Natural killer cell (primary cell): ENCODE data around the gene PSMD13. TPM values are rescaled to one million over a fixed set of nuclear protein-coding genes. Genes with fewer than 3 reads are reported as not detected.
"Not testable (repeated sequence)": the region's sequence is repeated elsewhere in the genome, so short reads cannot be mapped to it uniquely, and the experiment has no call there.

Experiments used
- ATAC-seq, 3 donors: fragments of 150-1000 bp in 2 of 3; fragments of 200-7000 bp in 1 of 3; cut with Tn5 transposase; 1 replicate in 1 of 3; 2 replicates in 2 of 3; pipeline ENCODE4 v1.10.0; 2021; ENCODE audit warnings: mild to moderate bottlenecking in 2 of 3, moderate library complexity in 2 of 3
- DNase-seq, 2 donors: peaks; one replicate each; pipeline versions ENCODE4 v3.0.0 to v3.0.0-alpha.2; 2013 to 2021; ENCODE audit warnings: mixed read lengths in 1 of 2
- H3K27ac ChIP-seq: one replicate; pipeline ENCODE4 v1.5.1; 2013; ENCODE audit warnings: mild to moderate bottlenecking, low read length
- H3K27me3 ChIP-seq: one replicate; pipeline ENCODE4 v1.6.1; 2013; ENCODE audit warnings: low read length; ENCODE audit not compliant: control insufficient read depth, insufficient read depth
- H3K36me3 ChIP-seq: one replicate; pipeline ENCODE4 v1.6.1; 2013; ENCODE audit warnings: low read length; ENCODE audit not compliant: control insufficient read depth, insufficient read depth
- H3K4me1 ChIP-seq: one replicate; pipeline ENCODE4 v1.6.1; 2013; ENCODE audit warnings: low read length; ENCODE audit not compliant: control insufficient read depth, insufficient read depth
- H3K4me3 ChIP-seq: one replicate; pipeline ENCODE4 v1.5.1; 2013; ENCODE audit warnings: low read length
- H3K9me3 ChIP-seq: one replicate; pipeline ENCODE4 v1.6.1; 2013; ENCODE audit warnings: low read length; ENCODE audit not compliant: control insufficient read depth, insufficient read depth
- H3K27ac Mint-ChIP-seq, 2 donors: one replicate each; pipeline ENCODE4 v1.8.0; 2022; ENCODE audit warnings: mild to moderate bottlenecking in 2 of 2, mixed read lengths in 2 of 2, moderate library complexity in 1 of 2
- H3K27me3 Mint-ChIP-seq, 2 donors: one replicate each; pipeline ENCODE4 v1.8.0; 2022; ENCODE audit warnings: low read depth in 2 of 2, mixed read lengths in 2 of 2
- H3K36me3 Mint-ChIP-seq: one replicate; pipeline ENCODE4 v1.8.0; 2022; ENCODE audit warnings: mixed read lengths
- H3K4me1 Mint-ChIP-seq, 2 donors: one replicate each; pipeline ENCODE4 v1.8.0; 2022; ENCODE audit warnings: mixed read lengths in 2 of 2
- H3K4me3 Mint-ChIP-seq: one replicate; pipeline ENCODE4 v1.8.0; 2022; ENCODE audit warnings: mild to moderate bottlenecking, moderate library complexity, mixed read lengths
- H3K9me3 Mint-ChIP-seq, 2 donors: one replicate each; pipeline ENCODE4 v1.8.0; 2022; ENCODE audit warnings: mixed read lengths in 2 of 2
- WGBS: methylation state at CpG from one replicate; pipeline ENCODE4 v1.1.7; 2013; ENCODE audit warnings: missing lambda C conversion rate; ENCODE audit not compliant: insufficient coverage; 5-methylcytosine and 5-hydroxymethylcytosine counted together
- intact Hi-C: fragments of 100-400 bp; cut with micrococcal nuclease; formaldehyde crosslinking; loops from one replicate; pipeline ENCODE4 v1.14.2; 2022
- total RNA-seq, 4 donors: library from RNA; stranded (reverse); fragments of 120-200 nt in 1 of 4; gene quantifications; one replicate each; pipeline versions ENCODE4 v1.2.3 to v1.2.4, GENCODE V29; 2013 to 2022
- TF ChIP-seq, protein P1 (sequence below): fragments of 200-600 bp; IDR thresholded peaks from one replicate; pipeline ENCODE4 v1.8.0; 2022; ENCODE audit warnings: antibody characterized with exemption

Gene PSMD13
- total RNA-seq, 3 donors from 2014 or later (not counting 1 experiment from before 2014, with no cell fraction given) = 94.6 to 111 (median 104) TPM

DNA sequence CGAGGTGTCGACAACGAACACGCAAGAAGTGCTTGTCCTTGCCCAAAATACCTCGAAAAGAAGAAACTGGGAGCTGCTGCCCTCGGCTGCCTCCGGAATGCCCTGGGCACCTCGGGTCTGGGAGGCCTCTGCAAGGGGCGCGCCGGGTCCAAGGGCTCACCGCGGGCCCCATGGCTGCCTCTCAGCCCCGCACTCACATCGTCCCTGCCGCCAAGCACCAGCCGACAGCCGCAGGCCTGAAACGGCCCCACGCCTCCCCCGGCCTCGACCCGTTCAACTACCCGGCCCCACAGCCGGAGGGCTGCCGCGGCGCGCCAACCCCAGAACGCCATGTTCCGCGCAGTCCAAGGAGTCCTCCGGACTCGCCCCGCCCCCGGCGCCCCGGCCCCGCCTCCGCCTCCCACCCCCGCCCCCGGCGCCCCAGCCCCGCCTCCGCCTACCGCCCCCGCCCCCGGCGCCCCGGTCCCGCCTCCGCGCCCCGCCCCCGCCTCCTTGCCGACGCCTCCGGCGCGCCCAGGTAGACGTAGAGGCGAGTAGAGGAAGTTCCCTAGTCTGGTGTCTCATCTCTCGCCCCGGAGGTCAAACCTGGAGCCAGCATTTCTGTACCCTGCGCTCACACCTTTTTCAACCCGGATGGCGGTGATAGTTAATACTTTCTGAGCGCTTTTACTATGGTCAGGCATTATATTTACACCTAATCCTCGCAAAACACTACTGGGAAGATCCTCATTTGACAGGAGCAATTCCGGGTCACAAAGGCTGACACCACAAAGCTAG is 591 bp upstream of the PSMD13 start, which contains the start of gene SIRT3:
TSS of gene SIRT3 (minus strand) at position 346 of the 777 bp plus-strand sequence. CDS start at position 332, 14 bp downstream.
- ATAC-seq = peak; percentile 83 to 93 (median 85)

DNA sequence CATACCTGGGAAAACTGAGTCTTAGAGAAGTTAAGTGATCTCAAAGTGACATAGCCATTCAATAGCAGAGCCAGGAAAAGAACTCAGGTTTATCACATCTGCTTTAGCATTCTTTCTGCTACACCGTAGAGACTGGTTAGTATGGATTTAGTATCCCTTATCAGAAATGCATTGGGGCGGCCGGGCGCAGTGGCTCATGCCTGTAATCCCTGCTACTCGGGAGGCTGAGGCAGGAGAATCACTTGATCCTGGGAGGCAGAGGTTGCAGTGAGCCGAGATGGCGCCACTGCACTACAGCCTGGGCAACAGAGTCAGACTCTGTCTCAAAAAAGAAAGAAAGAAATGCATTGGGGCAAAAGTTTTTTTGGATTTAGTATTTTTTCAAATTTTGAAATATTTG is 1.6 kb downstream of the PSMD13 start:
- Mint-ChIP-seq H3K36me3 (peaks cover 12% of the 10 kb centered on the region), H3K4me1 (peaks cover 47 to 50% of the 10 kb centered on the region in 2 donors), H3K4me3 (peak overlapping the region; percentile 97), H3K27ac (peak overlapping the region; percentile 98)
- not testable (repeated sequence) for ATAC-seq, DNase-seq, H3K27me3 ChIP-seq, H3K9me3 ChIP-seq, H3K27ac ChIP-seq, H3K9me3 Mint-ChIP-seq, H3K27me3 Mint-ChIP-seq, H3K4me3 ChIP-seq
- H3K4me1 ChIP-seq = peaks cover 20% of the 10 kb centered on the region
- intact Hi-C loops = loop anchor here (5.0 kb wide), 1 partner anchor 279 kb away; no protein-coding TSS in a partner anchor
- 97% methylated on average over 7 of the region's 7 CpGs for WGBS
- peaks cover 20% of the 10 kb centered on the region for H3K36me3 ChIP-seq

More for the DNA sequence above, 591 bp upstream of the PSMD13 start, which contains the start of gene SIRT3:
- no peaks in the 10 kb centered on the region for H3K27me3 Mint-ChIP-seq
- H3K9me3 Mint-ChIP-seq = no peaks in the 10 kb centered on the region
- Histone ChIP-seq H3K36me3 (peaks cover 5% of the 10 kb centered on the region), H3K4me3 (peak within 1 kb of the TSS; percentile 99), H3K9me3 (no peaks in the 10 kb centered on the region), H3K27ac (peak within 1 kb of the TSS; percentile 100), H3K27me3 (no peaks in the 10 kb centered on the region), H3K4me1 (peaks cover 20% of the 10 kb centered on the region)
- TF ChIP-seq, protein P1, sequence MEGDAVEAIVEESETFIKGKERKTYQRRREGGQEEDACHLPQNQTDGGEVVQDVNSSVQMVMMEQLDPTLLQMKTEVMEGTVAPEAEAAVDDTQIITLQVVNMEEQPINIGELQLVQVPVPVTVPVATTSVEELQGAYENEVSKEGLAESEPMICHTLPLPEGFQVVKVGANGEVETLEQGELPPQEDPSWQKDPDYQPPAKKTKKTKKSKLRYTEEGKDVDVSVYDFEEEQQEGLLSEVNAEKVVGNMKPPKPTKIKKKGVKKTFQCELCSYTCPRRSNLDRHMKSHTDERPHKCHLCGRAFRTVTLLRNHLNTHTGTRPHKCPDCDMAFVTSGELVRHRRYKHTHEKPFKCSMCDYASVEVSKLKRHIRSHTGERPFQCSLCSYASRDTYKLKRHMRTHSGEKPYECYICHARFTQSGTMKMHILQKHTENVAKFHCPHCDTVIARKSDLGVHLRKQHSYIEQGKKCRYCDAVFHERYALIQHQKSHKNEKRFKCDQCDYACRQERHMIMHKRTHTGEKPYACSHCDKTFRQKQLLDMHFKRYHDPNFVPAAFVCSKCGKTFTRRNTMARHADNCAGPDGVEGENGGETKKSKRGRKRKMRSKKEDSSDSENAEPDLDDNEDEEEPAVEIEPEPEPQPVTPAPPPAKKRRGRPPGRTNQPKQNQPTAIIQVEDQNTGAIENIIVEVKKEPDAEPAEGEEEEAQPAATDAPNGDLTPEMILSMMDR = no peak
- H3K27ac Mint-ChIP-seq = peak within 1 kb of the TSS; percentile 98
- peak; percentile 80 to 95 for DNase-seq
- H3K4me3 Mint-ChIP-seq = peak within 1 kb of the TSS; percentile 97
- intact Hi-C loops = loop anchor here (1.0 to 5.0 kb wide), 4 partner anchors 29 to 281 kb away; partner anchors contain the start of genes BET1L, PTDSS2 and RIC8A
- H3K4me1 Mint-ChIP-seq = peaks cover 33 to 35% of the 10 kb centered on the region in 2 donors
- H3K36me3 Mint-ChIP-seq = no peaks in the 10 kb centered on the region
- 0% methylated on average over 68 of the region's 70 CpGs for WGBS

DNA sequence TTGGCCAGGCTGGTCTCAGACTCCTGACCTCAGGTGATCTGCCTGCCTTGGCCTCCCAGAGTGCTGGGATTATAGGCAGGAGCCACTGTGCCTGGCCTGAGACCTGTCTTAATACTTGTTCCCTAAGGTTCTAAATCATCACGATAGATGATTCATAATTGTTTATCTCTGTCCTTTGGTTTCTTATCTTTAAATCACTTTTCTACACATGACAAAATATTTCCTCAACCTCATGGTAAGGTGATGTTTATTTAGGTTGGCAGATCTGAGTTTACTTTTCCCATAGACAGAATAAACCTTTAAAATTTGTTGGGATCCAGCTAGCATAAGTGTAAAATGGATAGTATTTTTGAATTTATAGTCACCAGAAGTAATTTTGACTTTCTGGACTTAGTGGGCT is 3.5 kb downstream of the PSMD13 start:
- Mint-ChIP-seq H3K4me1 (peaks cover 45% of the 10 kb centered on the region in 2 donors), H3K27ac (no peak overlapping the region), H3K9me3 (no peaks in the 10 kb centered on the region), H3K27me3 (no peaks in the 10 kb centered on the region), H3K4me3 (no peak overlapping the region), H3K36me3 (peaks cover 13% of the 10 kb centered on the region)
- WGBS = 100% methylated on average over 1 of the region's 1 CpG
- no peak overlapping the region for H3K27ac ChIP-seq
- H3K9me3 ChIP-seq = no peaks in the 10 kb centered on the region
- peaks cover 38% of the 10 kb centered on the region for H3K36me3 ChIP-seq
- TF ChIP-seq, protein P1 = no peak
- no peak overlapping the region for H3K4me3 ChIP-seq
- no peak for DNase-seq
- H3K27me3 ChIP-seq = no peaks in the 10 kb centered on the region
- peaks cover 15% of the 10 kb centered on the region for H3K4me1 ChIP-seq
- no peak for ATAC-seq
- intact Hi-C loops = no loop called here

DNA sequence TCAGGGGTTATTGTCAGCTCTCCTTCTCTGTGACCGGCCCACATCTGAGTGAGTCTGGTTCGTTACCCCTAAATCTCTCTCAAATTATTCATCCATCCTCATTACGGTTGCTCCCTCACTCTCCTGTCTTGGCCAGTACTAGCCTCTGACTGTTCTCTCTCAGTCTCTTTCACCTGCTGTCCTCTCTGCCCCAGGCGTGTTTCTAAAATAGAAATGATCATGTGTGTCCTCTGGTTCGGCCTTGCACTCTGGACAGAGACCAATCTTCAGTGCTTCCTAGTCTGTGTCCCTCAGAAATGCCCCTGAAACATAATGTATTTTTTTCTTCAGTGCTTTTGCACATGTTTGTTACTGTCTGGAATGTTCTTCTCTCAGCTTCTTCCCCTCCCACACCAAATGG is 4.9 kb downstream of the PSMD13 start:
- Histone ChIP-seq H3K9me3 (no peaks in the 10 kb centered on the region), H3K4me3 (no peak overlapping the region), H3K4me1 (peaks cover 9% of the 10 kb centered on the region), H3K27ac (no peak overlapping the region), H3K27me3 (no peaks in the 10 kb centered on the region), H3K36me3 (peaks cover 50% of the 10 kb centered on the region)
- Mint-ChIP-seq H3K27ac (peak overlapping the region in 1 of 2 donors; percentile 0), H3K27me3 (no peaks in the 10 kb centered on the region), H3K4me3 (no peak overlapping the region), H3K4me1 (peaks cover 35 to 36% of the 10 kb centered on the region in 2 donors), H3K9me3 (no peaks in the 10 kb centered on the region), H3K36me3 (peaks cover 13% of the 10 kb centered on the region)
- intact Hi-C loops = no loop called here
- DNase-seq (no peak), ATAC-seq (no peak)
- TF ChIP-seq, protein P1 = no peak
- 90% methylated on average over 5 of the region's 5 CpGs for WGBS
